HG02571 (cell line): Measurements from ENCODE around the gene ABL2.

Source experiments
- ATAC-seq: cut with Tn5 transposase; IDR thresholded peaks from one replicate; pipeline ENCODE4 v1.9.1; 2021; ENCODE audit warnings: mild to moderate bottlenecking, moderate library complexity; ENCODE audit not compliant: unreplicated experiment

ABL2 gene

DNA sequence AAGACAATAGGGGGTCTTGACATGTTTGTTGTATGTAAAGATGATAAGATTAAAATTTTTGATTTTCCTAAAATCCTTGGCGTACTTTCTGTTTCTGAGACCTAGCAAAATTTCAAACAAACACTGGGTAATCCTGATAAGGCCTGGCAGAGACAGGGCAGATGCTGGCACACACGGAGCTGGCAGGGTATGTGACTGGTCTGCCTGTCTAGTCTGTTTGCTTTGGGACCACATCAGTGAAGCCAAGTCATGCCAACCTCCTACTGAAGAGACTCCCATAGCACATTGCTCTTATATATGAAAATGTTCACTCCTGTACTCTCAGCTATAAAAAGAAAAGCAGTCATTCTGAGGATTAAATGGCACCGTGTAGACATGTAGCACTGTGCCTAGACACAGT, 133.6 kb downstream of the ABL2 start:
- ATAC-seq: no peak

DNA sequence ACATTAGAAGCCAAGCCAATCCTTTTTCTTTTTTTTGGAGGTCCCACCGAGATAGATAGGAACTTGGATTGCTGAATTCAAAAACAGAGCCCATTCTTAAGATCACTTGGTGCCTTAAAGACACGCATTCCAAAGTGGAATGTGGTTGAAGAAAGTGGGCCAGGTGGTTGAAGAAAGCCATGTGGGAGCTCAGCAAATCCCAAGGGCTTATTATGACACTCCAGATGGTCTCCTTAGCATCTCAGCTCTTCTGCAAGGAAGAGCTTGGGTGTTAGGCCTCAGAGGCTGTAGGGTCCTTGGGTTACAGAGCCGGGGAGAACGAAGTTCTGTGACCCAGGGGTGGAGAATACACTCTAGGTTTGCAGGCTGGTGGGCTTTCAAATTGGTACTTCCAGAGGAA, 134.1 kb downstream of the ABL2 start:
- no peak for ATAC-seq

DNA sequence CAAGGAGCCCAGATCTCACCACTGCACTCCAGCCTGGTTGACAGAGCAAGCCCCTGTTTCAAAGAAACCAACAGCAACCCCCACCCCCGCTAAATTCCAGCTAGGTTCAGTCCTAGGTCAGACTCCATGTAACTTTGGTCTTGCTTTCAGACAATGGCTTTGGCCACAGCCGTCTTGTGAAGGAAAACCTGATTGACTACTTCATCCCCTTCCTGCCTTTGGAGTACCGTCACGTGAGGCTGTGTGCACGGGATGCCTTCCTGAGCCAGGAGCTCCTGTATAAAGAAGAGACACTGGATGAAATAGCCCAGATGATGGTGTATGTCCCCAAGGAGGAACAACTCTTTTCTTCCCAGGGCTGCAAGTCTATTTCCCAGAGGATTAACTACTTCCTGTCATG, 134.7 kb downstream of the ABL2 start:
- ATAC-seq: no peak

DNA sequence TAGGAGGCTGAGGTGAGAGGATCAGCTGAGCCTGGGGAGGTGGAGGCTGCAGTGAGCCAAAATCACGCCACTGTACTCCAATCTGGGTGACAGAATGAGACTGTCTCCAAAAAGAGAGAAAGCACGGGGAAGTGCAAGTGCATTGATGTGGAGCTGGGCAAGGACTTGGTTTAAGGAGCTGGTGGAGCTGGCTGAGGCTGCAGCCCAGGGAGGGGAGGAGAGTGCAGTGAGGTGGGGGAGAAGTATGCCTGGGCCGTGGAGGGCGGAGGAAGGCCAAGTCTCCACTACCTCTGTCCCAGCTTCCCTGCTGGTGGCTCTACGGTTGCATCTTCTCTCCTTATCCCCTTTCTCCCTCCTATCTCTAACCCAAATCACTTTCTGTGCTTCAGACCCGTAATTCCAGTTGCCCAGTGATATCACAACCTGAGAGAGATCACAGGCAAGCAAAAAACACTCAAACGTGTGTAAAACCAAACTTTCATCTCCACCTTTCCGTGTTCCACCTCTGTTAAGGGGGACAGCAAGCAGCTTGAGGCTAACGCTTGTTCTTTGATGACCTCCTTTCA, 136.5 kb downstream of the ABL2 start:
- ATAC-seq: no peak

DNA sequence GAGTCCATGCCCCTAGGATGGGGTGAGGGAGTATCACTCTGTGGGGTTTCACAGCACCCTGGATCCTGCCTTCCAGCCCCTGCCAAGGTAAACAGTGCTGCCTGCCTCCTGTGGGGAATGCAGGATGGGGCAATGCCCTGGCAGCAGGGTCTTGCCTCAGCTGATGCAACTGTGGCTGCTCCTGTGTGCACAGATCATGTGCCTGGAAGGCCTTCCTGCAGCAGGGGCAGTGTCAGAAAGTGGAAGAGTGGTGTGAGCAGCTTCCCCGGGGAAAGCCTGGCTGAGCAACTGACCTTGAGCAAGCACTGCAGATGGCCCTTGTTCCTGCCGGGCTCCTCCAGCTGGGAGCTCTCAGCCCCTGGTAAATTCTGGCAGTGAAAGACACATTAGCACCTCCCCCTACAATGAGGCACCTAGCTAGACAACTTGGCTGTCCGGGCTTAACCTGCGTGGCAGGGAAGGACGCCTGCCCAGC, 137.7 kb downstream of the ABL2 start:
- ATAC-seq: no peak

DNA sequence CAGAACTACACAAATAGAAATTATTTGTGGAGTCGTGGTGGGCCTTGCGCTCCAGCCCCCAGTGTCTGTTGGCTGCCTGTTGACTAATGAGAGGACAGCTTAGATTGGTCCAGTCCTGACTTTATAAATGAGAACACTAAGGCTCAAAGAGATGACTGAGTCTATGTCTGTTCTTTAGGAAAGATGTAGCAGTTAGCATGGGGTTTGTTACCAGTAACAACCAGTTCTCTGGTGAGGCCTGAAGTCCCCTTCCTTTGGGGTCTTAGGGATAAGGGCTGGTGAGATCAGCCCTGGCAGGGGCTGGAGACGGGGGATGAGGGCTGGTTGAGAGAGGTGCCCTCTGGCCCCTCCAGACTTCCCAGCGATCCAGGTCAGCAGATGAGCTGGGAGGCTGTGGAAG, 138.6 kb downstream of the ABL2 start:
- no peak for ATAC-seq

DNA sequence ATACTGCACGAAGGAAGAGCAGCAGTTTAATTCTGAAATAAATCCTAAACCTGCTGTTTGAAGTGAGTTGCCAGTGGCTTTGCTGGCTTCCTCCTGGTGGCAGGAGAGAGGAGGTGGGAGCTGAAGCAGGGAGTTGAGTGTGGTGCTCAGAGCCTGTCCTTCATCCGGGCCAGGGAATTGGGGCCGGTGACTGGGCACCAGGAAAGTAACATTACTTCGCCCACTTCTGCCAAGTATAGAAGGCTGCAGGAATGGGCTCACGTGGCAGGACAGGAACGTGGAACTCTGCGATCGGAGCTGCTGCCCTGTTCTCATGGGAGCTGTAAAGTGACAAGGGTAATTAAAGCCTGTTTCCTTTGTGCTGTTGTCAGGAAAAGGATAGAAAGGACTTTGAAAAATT, 139.0 kb downstream of the ABL2 start:
- no peak for ATAC-seq

DNA sequence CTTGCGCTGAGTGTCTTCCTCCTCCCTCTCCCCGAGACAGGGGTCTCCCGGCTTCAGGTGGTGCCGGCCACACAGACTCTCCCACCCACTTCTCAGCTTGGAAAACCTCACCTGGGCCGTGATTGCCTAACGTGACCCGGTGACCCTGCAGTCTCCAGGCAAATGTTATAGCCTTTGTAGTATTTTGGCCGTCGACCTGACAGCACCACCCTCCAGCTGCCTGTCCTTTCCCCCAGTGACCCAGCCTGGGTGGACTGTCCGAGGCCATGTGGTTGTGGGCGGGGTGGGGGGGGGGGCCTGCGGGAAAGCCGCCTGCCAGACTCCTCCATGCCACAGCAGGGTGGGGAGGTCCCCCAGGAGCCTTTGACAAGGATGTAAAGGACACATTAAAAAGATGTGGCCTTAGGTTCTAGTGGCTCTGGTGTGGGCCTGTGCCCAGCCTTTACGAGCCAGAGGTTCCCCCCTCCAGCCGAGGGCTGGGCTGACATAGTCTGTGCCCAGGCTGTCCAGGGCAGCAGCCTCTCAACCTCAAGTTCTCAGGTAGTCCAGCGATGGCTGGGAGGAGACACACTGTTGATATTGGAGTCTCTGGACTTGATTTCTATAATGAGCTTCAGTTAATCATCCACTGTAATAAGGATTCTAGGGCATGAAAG, 139.5 kb downstream of the ABL2 start:
- no peak for ATAC-seq

DNA sequence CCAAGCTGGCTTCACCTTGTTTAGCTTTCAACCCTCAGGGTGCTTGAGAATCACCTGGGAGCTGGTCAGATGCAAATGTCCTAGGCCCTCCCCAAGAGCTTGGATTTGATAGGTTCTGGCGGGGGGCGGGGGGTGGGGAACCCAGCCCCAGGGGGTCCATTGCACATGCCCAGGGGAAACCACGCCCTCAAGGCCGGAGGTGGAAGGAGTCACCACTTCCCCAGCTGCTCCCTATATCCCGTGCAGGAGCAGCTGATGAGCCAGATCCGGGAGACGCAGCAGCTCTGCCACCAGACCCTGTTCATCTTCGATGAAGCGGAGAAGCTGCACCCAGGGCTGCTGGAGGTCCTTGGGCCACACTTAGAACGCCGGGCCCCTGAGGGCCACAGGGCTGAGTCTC, 141.8 kb downstream of the ABL2 start:
- ATAC-seq: no peak

DNA sequence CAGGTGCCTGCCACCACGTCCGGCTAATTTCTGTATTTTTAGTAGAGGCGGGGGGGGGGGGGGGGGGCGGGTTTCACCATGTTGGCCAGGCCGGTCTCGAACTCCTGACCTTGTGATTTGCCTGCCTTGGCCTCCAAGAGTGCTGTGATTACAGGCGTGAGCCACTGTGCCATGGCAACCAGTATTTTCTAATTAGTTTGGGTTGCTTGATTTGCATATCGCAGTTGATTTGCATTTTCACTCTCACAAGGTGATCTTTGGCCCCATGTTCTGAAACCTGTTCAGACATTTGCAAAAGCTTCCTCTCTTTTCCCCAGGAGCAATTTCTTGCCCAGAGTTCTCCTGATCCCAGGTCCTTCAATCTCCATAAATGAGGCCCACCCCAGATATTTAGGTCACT, 145.9 kb downstream of the ABL2 start:
- no peak for ATAC-seq

DNA sequence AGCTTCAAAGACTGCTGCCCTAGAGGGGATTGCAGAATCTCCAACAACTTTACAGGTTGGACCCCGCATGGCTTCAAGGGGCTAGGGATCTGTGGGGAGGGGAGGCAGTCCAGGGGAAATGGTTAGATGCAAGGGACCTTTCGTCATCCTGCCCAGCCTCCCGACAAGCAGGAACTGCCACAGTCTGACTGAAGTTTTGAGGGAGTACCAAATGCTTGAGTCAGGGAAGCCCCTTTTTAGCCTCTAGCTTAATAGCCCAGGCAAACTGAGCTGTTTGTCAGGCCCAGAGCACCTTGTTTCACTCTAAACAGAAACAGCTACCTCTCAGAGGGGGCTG, 146.5 kb downstream of the ABL2 start:
- ATAC-seq: no peak

DNA sequence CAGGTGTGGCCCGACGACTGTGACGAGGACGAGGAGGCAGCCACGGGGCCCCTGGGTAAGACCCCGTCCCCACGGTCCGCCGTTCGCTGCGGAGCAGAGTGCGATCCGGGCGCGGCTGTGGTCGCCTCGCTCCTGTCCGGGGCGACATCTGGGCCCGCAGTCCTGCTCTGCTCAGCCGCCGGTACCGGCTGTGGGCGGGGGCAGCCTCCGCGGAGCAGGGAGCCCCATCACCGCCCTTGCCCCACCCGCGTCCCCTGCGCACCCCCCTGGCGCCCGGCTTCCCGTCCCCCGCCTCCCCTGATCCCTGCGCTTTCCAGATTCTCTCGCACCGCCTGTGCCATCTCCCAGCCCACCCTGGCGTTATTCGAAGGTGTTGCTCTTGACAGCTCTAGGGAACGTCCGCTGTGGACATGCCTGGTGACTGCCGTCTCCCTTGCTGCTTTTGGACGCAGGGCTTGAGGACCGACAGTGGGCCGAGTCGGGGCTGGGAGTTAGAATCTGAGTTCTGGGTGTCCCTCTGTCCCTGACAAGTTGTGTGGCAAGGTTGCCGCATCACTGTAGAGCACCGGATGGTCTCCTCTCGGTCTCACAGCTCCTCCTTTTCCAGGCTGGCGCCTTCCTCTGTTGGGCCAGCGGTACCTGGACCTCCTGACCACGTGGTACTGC, 147.0 kb downstream of the ABL2 start:
- peak; percentile 5 for ATAC-seq

DNA sequence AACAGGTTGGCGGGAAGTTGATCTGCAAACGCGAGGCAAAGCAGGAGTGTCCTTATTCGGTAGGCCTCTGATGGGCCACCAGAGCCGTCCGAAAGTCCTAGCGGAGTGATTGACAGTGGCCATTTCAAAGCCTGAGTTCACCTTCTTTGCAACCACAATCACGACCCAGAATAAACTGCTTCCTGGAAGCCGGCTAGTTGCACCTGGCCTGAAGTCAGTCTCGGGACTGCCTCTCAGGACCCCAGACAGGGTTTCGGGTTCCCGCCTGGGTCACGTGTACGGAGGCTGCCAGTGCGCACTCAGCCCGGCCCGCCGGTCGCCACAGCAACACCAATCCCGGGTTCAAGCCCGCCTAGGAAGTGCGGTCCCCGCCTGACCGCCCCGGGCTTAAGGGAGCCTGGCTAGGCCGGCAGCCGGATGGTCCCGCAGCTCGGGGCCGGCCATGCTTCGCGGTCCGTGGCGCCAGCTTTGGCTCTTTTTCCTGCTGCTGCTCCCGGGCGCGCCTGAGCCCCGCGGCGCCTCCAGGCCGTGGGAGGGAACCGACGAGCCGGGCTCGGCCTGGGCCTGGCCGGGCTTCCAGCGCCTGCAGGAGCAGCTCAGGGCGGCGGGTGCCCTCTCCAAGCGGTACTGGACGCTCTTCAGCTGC, 147.7 kb downstream of the ABL2 start, which contains the start of gene TOR3A:
TSS of gene TOR3A (plus strand) at position 384 of the 646 bp plus-strand sequence. CDS start at position 443, 59 bp downstream.
- peak; percentile 87 for ATAC-seq

DNA sequence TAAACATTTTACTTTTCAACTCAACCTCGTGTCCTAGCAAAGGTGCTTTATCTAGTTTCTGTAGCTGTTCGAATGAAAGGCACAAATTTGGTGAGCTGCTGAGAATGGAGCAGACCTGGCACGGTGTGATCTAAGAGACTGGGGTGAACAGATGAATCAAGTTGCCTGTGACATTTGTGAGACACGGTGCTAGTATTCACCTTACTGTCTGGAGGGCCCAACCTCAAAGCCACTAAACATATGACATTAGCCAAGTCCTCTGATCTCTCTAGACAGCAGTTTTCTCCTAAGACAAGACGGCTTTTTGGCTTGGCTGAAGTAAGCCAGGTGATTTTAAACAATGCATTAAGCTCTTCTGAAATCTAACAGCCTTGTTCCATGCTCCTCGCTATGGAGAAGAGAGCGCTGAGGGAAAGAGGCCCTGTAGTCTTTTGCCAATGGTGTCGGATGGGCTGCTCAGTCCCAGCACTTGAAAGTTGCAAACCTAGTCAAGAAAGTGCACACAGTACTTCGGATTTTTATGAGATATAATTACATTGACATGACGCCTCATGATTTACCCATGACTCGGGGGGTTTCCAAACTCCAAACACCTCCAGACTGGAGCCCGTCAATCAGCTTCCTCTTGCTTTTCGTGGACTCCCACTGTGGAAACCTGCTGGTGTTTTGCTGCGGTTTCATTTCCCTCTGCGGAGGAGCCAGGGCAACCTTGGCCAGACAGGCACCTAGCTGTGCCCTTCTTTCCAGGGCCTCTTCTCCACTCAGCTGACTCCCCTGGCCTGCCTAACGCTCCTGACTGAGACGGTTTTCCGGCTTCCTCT, 148.4 kb downstream of the ABL2 start:
- peak; percentile 32 for ATAC-seq

DNA sequence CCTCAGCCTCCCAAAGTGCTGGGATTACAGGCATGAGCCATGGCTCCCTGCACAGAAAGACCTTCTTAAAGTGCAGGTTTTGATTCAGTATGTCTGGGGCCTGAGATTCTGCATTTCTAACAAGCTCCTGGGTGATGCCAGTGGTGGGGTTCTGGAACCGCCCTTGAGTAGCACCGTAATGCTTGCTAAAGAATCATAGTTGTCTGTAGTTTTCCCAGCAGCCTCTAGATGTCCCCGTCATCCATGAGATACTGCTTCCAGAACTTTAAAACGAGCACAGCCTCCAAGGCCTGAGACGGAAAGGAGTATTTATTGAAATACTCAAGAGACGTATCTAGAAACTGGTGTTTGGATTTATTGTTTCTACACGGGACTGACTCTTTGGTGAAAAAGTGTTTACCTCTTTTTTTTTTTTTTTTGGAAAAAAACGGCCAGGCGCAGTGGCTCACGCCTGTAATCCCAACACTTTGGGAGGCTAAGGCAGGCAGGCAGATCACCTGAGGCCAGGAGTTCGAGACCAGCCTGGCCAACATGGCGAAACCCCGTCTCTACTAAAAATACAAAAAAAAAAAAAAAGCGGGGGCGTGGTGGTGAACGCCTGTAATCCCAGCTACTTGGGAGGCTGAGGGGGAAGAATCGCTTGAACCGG, 150.2 kb downstream of the ABL2 start:
- no peak for ATAC-seq

DNA sequence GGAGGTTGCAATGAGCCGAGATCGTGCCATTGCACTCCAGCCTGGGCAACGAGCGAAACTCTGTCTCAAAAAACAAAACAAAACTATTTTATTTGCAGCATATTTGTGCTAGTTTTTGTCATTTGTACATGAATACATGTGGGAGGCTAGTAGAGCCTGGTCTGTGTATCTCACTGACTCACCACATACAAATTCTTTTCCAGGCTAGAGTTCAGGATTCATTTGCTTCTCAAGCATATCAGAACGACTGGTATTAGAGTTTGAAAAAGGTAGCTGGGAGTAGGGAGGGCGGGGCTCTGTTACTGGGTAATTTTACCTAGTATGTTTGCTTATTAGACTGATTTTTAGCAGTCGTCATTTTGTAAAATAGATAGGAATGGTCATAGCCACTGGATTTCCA, 152.1 kb downstream of the ABL2 start:
- no peak for ATAC-seq

DNA sequence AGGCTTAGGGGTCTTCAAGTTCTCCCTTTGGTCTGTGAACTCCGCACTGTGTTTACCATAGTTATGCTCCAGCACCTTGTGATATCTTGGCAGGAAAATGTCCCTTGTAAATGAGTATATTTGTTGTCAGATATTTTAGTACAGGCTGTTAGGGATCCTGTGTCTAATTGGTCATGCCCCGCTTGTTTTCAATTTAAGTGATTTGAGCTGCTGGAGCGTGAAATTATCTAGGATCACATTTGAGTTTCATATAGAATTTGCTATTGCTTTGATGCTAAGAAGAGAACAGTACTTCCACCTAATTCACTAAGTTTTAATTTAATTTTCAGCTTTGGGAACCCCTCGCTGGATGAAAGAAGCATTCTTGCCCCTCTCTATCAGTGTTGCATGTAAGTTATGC, 163.0 kb downstream of the ABL2 start:
- ATAC-seq: no peak

DNA sequence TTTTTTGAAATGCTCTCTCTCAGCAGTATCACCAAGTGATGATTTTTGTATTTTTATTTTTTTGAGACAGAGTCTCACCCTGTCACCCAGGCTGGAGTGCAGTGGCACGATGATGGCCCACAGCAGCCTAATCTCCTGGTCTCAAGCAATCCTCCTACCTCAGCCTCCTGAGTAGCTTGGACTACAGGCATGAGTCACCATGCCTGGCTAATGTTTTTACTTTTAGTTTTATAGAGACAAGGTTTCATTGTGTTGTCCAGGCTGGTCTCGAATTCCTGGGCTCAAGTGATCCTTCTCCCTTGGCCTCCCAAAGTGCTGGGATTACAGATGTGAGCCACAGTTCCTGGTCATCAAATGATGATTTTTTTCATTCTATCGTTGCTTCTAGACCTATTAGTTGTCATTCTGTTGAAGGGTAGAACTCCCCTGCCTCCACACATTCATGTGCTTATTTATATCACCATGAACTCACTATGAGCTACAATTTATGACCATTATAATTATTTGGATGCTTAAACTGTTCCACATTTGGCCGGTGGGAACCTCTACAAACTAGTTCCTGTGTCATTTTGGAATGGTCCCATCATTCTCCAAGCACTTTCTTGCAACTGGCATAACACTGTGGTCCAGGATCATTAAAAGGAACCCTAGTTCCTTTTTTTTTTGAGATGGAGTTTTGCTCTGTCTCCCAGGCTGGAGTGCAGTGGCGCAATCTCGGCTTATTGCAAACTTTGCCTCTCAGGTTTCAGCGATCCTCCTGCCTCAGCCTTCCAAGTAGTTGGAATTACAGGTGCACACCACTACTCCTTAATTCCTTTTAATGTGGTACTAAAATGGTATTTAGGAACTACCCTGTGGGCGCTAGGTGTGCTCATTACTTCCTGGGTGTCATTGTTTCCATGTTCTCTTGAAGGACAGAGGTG, 167.9 kb downstream of the ABL2 start:
- no peak for ATAC-seq
